GM21737 (cell line): Measurements from ENCODE around the gene DIABLO.
"Not testable (repeated sequence)": the region's sequence is repeated elsewhere in the genome, so short reads cannot be mapped to it uniquely, and the experiment has no call there.

Source experiments
- ATAC-seq: cut with Tn5 transposase; IDR thresholded peaks from one replicate; pipeline ENCODE4 v1.9.1; 2021; ENCODE audit warnings: mild to moderate bottlenecking, moderate library complexity; ENCODE audit not compliant: unreplicated experiment

DIABLO gene

DNA sequence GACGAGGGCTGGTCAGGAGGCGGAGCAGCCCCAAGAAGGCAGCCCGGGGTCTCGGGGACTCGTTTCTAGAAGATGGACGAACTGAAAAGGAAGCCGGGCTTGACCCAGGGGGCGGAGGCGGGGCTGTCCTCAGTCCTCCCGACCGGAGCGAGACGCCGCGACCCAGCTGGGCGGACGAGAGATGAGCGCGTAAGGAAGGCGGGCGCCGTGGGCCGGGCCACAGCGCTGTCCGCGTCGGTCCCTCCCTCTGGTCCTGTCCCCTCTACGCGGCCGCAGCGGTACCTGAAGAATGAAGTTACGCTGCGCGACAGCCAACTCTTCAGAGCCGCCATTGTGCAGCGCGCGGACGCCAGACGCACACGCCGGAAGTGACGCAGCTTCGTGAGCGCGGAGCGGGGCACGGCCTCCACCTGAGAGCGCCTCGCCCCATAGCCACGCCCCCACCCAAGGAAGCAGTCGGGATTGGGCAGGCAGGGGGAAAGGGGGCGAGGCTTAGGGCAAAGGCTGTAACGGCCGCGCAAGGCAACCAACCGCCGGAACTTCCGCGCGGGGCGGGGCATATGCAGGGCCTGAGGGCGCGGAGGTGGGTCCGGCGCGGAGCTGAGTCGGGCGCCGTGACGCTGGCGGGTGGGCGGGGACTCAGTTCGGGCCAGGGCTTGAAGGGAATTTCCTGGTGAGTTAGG, at the start of gene DIABLO:
Gene DIABLO, minus strand, starts transcription at position 370 of the 683 bp plus-strand sequence. Its CDS starts 38 bp downstream, at position 332.
- ATAC-seq, result peak; percentile 90

DNA sequence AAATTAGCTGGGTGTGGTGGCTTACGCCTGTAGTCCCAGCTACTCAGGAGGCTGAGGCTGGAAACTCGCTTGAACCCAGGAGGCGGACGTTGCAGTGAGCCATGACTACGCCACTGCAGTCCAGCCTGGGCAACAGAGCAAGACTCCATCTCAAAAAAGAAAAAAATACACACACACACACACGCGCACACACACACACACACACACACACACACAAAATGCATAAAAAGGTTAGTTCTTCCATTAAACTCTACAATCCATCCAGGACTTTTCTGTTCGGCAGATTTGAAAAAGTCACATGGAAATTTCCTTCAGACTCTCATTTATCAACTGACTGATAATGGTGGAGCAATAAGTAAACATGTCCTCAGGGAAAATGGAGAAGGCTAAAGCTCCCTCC, 49.6 kb upstream of the DIABLO start:
- ATAC-seq, result no peak

DNA sequence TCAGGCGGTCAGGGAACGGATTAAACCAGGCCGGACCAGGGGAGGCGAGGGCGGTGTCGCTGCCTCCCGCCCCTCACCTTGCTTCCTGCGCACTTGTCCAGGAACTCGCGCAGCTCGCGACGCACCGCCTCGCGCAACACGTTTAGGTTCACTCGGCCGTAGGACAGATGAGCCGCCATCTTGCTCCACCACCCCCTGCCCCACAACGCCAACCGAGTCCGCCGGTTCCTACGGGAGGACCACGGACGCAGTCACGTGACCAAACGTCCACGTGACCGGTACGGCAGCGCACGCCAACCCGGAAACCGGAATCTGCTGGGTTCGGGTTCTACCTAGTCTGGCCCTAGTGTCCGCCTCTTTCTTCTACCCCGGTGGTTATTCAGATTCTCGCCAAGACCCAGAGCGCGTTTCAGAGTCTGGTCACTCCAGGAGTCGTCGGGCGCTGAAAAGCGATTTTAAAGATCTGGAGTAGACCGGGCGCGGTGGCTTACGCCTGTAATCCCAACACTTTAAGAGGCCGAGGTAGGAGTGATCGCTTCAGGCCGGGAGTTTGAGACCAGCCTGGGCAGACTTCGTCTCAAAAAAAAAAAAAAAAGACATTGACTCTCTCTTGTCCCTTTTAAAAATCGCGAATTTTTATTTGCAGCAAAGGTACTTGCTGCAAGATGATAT, 40.5 kb upstream of the DIABLO start, which contains the start of gene VPS33A:
Gene VPS33A, minus strand, starts transcription at position 265 of the 672 bp plus-strand sequence. Its CDS starts 86 bp downstream, at position 179.
- peak; percentile 82 for ATAC-seq

DNA sequence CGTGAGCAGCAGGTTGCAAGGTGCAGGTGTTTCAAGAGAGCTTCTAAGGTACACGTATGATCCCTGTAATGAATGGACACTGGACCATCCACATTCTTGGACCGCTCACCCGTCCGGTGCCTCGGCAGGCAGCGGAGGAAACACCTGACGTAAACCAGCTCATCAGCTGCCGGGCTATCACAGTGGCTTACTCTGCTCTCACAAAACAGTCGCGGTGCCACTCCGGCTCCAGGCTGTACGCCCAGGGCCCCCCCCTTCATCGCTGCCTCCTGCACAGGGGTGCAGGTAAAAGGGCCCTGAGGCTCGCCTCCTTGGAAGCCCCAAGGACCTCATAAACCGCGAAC, 40.0 kb upstream of the DIABLO start:
- peak; percentile 36 for ATAC-seq

DNA sequence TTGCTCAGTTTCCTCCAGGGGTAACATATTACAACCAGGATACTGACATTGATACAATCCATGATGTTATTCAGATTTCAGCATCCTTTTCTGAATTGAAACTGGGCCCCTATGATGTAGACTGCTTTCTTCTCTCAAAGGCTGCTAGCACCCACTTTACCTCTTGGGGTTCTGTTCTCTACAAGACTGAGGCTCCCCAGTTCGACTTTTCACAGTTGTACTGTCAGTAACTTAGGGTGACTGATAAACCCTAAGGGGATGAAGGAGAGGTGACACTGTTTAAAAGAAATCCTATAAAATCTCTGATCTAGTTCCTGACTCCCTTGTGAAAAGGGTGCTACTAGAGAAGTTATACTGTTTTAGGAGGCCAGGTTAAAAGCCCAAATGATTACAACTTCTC, 39.6 kb upstream of the DIABLO start:
- no peak for ATAC-seq

DNA sequence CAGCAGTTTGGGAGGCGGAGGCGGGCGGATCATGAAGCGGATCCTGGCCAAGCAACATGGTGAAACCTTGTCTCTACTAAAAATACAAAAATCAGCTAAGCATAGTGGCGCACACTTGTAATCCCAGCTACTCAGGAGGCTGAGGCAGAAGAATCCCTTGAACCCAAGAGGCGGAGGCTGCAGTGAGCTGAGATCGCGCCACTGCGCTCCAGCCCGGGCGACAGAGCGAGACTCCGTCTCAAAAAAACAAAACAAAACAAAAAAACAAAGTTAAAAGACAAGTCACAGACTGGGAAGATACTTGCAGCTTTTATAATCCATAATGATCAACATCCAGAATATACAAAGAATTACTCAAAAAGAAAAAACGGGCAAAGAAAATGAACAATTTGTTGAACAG, 34.9 kb upstream of the DIABLO start:
- not testable (repeated sequence) for ATAC-seq

DNA sequence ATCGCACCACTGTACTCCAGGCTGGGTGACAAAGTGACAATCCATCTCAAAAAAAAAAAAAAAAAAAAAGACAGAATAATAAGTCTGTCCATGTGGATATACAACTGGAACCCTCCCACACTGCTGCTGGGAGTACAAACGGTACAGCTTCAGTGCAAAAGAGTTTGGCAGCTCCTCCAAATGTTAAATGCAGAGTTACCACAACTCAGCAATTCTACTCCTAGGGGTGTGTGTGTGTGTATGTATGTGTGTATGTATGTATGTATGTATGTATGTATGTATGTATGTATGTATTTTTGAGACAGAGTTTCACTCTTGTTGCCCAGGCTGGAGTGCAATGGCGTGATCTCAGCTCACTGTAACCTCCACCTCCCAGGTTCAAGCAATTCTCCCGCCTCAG, 33.1 kb upstream of the DIABLO start:
- ATAC-seq, result not testable (repeated sequence)

DNA sequence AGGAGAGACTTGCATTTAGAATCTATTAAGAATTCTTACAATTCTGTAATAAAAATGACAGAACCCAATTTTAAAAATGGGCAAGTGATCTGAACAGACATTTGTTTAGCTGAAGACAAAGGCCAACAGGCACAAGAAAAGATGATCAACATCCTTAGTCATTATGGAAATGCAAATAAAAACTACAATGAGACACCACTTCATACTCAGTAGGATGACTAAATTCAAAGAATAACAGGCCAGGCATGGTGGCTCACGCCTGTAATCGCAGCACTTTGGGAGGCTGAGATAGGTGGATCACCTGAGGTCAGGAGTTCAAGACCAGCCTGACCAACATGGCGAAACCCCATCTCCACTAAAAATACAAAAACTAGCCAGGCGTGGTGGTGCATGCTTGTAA, 32.6 kb upstream of the DIABLO start:
- not testable (repeated sequence) for ATAC-seq

DNA sequence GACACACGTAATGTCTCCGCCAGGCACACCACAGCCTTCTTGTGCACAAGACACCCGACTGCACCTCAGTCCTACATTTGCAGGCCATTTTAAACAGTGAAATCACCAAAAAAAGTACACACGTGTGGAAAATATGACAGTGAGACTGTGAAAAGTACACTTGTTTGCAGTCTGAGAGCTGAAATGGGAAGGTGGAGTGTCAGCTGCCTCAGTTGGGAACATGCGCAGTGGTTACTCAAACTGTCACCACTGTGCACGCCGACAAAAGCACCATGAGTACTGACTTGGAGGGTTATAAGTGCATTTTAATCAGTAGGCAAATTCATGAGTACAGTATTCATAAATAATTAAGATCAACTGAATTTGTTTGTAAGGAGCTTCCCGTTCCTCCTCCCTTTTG, 24.7 kb upstream of the DIABLO start:
- ATAC-seq, result no peak

DNA sequence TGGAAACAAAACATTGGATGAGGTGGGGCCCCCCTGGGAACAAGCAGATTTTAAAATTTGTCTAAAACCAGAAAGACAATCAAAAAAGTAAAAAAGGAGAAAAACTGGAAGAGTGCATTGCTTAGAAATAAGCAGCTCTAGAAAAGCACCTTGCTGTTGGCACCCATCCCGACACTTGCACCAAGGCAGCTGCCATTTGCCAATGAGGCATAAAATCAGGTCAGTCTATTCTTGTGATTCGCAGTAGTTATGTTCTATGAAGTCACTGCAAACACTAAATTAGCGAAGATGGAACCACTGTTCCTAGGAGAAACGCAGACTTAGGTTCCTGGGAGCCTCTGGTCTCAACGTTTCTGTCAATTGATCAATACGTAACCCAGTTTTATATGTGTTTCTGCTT, 24.2 kb upstream of the DIABLO start:
- no peak for ATAC-seq

DNA sequence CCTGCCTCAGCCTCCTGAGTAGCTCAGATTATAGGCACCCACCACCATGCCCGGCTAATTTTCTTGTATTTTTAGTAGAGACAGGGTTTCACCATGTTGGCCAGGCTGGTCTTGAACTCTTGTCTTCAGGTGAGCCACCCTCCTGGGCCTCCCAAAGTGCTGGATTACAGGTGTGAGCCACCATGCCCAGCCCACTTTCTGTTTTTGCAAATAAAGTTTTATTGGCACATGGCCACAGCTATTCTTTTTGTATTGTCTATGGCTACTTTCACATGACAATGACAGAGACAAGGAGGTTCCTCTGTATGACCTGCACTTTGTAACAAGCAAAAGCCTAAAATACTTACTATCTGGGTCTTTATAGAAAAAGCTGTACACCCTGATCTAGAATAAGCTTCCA, 19.7 kb upstream of the DIABLO start:
- ATAC-seq, result no peak

DNA sequence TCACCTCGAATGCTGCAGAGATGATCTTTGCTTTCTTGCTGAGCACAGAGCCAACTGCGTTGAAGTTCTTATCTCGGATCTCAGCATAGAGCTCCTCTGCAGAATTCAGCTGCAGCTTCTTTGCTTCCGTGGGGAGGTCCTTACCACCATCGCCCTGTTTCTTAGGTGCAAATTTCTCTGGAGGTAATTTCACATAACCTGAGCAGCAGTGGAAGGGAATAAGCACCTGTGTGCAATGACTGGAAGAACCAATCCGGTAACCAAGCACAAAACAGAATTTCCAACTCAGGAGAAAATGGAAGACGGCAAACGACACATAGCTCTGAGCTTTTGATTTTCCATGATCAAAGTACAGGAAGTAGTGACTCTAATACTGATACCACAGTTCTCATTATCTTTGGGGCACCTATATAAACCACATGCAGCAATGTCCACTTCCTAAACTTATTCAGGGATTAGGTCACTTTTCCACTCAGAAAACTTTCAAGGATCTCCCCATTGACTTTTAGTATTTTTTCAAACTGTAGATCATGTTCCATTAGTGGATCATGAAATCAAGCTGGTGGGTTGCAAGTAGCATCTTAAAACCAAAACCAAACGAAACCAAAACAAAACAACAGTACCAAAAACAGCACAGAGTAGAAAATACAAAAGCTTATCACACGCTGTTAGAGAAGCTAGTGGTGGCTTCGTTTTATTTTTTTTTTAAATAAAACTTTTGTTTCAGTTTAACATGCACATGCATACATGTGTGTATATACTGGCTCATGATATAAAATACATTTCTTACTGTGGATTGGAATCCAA, 18.9 kb upstream of the DIABLO start:
- no peak for ATAC-seq

DNA sequence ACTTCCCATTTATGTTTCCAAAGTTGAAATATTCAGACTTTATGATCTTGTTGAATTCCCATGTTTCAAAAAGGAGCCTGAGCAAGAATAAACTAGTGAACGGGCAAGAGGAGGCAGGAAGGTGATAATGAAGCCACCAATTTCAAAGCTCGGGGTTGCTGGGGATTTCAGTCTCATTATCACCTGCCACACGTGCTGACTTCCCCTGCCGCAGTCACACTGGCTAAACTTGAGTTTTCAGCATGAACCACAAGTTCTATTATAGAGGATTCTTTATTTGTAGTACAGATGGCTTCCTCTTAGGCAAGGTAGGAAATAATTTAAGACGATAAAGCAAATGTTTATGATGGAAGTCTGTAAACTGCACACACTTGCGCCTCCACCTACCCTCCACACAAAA, 18.1 kb upstream of the DIABLO start:
- no peak for ATAC-seq

DNA sequence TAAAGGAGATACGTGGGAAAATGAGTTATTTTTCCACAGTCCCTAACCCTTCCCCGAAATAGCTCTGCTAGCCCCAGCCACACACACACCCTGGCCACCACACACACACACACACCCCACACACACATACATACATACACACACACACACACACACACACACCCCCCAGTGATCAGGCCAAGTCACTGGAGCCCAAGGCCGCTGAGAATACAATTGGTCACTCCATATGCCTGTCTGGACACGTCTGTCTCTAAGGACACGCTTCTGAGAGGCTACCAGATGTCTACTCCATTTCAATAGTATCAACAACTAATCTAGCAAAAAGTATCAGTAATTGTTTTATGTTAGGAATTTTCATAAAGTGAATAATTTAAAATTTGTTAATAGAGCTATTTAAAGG, 13.0 kb upstream of the DIABLO start:
- no peak for ATAC-seq

DNA sequence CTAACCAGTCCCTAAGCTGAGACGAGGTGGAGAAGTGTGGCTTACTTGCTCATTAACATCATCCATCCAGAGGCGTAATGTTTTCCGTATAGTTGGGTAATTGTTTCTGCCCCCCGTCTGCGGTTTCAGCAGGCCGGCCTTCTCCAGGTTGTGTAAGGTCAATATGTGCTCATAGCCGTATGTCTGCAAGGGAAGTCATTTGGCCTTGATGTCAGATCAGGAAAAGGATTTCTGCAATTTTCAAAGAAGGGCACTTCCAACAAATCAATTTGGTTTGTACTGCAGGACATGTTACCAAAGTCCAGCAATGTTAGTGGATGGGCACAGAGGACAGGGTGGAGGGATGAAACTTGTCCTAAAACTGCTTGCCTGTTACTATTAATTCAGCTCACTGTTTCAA, 9.9 kb upstream of the DIABLO start:
- ATAC-seq, result no peak

DNA sequence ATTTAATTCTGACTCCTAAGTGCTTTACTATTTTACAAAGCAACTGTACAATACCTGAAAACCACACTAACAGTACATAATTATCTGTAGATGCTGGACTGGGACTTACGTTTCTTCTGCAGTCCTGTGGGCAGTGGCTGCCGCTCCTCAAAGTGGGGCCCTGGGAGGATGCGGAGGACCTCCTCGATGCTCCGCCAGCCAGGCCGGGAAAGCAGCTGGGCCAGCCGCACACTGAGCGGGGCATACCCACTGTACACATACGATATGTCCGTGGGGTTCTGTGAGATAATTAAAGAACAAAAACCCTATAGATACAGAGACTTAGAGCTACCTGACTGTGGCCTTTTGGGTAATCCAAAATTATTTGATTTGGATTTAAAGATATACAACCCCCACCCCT, 6.8 kb upstream of the DIABLO start:
- no peak for ATAC-seq

DNA sequence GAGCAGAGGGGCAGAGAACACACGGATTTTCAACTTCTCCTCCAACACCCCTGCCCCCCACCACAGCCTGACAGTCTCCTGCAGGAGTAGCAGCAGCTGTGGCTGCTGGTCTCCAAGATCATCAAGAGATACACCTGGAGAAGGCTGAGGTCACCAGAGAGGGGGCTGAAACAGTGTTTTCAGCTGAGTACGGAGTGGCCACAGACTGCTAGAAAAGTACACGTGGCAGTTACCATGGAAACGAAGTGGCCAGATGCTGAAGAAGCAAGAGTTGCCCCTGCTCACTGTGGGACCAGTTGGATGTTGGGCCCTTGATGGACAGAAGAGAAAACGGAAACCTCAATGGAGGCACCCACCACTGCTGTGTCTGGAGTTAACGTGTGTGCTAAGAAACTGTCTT, 4.9 kb upstream of the DIABLO start:
- no peak for ATAC-seq

DNA sequence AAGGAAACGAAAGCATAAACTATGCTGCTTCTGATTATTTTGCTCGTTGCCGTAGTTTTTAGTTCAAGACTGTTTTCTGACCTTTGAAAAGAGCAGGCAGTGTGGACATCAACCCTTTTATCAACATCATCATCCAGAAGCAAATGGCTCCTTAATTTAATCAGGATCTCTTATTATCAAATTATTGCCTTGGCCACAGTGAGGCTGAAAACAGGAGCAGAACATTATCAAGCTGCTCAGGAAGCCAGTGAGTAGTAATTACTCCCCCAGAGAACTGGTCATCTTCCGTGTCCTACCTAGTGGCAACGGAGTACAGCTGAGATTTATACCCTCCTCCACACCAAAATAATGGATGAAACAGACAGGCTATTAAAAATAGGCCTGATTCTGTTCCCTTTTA, 2.2 kb upstream of the DIABLO start:
- ATAC-seq, result no peak

DNA sequence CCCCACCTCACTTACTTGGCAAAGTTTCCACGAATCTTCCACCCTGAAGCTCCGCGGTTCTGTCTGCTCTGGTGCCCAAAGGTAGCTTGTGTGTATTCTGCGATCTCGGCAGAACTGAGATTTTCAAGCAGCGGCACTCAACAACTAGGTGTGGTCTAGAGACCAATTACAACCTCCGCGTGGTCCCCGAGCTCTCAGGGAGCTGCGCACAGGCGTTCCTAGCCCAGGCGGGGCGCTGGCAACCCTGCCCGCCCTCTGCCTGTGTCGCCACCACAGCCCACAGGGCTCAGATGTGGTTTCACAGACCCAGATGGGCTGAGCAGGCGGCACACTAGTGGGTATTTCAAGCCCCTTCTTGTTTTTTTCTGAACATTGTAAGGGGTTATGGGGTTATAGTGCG, 1.5 kb upstream of the DIABLO start:
- no peak for ATAC-seq

DNA sequence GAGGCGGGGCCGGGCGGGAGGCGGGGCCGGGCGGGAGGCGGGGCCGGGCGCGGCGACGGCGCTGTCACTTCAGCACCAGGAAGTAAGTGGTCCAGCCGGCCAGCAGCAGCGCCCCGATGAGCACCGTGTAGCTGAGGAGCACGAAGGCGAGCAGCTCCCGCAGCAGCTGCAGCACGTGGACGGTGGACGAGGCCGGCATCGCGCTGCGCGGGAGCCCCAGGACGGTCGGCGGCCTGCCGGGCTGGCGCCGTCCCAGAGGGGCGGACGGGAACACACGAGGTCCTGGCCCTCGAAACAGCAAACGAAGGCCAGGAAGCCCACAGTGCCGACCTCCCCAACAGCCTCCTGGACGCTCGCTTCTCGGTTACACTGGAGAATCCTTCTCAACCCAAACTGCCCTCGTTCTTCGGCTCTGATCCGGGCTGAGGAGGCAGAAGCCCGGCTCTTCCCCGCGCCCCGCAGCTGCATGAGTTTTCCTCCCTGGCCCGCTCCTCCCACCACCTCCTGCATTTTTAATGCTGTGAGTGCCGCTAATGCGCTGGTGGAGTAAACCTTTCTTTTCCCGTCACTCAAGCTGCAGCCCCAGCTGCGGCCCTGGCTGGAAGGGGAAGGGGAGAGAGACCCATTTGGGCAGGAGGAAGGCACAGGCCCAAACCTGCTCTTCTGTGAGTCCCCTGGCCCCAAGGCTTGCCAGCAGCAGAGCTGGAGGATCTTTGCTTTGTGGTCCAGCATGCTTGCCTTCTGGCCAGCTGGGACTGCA, 694 bp upstream of the DIABLO start:
- ATAC-seq, result no peak

DNA sequence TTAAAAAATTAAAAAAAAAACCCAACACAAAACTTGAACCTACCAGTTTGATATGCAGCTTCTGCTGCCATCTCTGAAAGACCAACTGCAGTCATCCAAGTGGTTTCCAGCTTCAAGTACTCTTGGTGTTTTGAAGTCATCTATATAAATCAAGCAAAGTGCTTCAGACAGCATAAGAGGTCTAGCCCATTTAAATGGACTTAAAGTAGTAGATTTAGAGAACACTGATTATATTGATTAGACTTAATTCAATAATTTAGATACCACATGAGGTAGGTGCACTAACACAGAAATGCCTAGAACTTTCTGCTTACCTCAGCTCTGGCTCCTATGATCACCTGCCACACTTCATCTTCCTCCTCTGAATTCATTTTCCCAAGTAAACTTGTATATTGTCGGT, 9.4 kb downstream of the DIABLO start:
- no peak for ATAC-seq
